Natural killer cell (primary cell): ENCODE results near the gene WHRN. TPM values are rescaled to one million over a fixed set of nuclear protein-coding genes. Genes with fewer than 3 reads are reported as not detected.

ENCODE experiments used
- ATAC-seq, 3 donors: fragments of 150-1000 bp in 2 of 3; fragments of 200-7000 bp in 1 of 3; cut with Tn5 transposase; 1 replicate in 1 of 3; 2 replicates in 2 of 3; pipeline ENCODE4 v1.10.0; 2021; ENCODE audit warnings: mild to moderate bottlenecking in 2 of 3, moderate library complexity in 2 of 3
- DNase-seq, 2 donors: peaks; one replicate each; pipeline versions ENCODE4 v3.0.0 to v3.0.0-alpha.2; 2013 to 2021; ENCODE audit warnings: mixed read lengths in 1 of 2
- H3K27ac ChIP-seq: one replicate; pipeline ENCODE4 v1.5.1; 2013; ENCODE audit warnings: mild to moderate bottlenecking, low read length
- H3K27me3 ChIP-seq: one replicate; pipeline ENCODE4 v1.6.1; 2013; ENCODE audit warnings: low read length; ENCODE audit not compliant: control insufficient read depth, insufficient read depth
- H3K36me3 ChIP-seq: one replicate; pipeline ENCODE4 v1.6.1; 2013; ENCODE audit warnings: low read length; ENCODE audit not compliant: control insufficient read depth, insufficient read depth
- H3K4me1 ChIP-seq: one replicate; pipeline ENCODE4 v1.6.1; 2013; ENCODE audit warnings: low read length; ENCODE audit not compliant: control insufficient read depth, insufficient read depth
- H3K4me3 ChIP-seq: one replicate; pipeline ENCODE4 v1.5.1; 2013; ENCODE audit warnings: low read length
- H3K9me3 ChIP-seq: one replicate; pipeline ENCODE4 v1.6.1; 2013; ENCODE audit warnings: low read length; ENCODE audit not compliant: control insufficient read depth, insufficient read depth
- H3K27ac Mint-ChIP-seq, 2 donors: one replicate each; pipeline ENCODE4 v1.8.0; 2022; ENCODE audit warnings: mild to moderate bottlenecking in 2 of 2, mixed read lengths in 2 of 2, moderate library complexity in 1 of 2
- H3K27me3 Mint-ChIP-seq, 2 donors: one replicate each; pipeline ENCODE4 v1.8.0; 2022; ENCODE audit warnings: low read depth in 2 of 2, mixed read lengths in 2 of 2
- H3K36me3 Mint-ChIP-seq: one replicate; pipeline ENCODE4 v1.8.0; 2022; ENCODE audit warnings: mixed read lengths
- H3K4me1 Mint-ChIP-seq, 2 donors: one replicate each; pipeline ENCODE4 v1.8.0; 2022; ENCODE audit warnings: mixed read lengths in 2 of 2
- H3K4me3 Mint-ChIP-seq: one replicate; pipeline ENCODE4 v1.8.0; 2022; ENCODE audit warnings: mild to moderate bottlenecking, moderate library complexity, mixed read lengths
- H3K9me3 Mint-ChIP-seq, 2 donors: one replicate each; pipeline ENCODE4 v1.8.0; 2022; ENCODE audit warnings: mixed read lengths in 2 of 2
- WGBS: methylation state at CpG from one replicate; pipeline ENCODE4 v1.1.7; 2013; ENCODE audit warnings: missing lambda C conversion rate; ENCODE audit not compliant: insufficient coverage; 5-methylcytosine and 5-hydroxymethylcytosine counted together
- intact Hi-C: fragments of 100-400 bp; cut with micrococcal nuclease; formaldehyde crosslinking; loops from one replicate; pipeline ENCODE4 v1.14.2; 2022
- total RNA-seq, 4 donors: library from RNA; stranded (reverse); fragments of 120-200 nt in 1 of 4; gene quantifications; one replicate each; pipeline versions ENCODE4 v1.2.3 to v1.2.4, GENCODE V29; 2013 to 2022
- TF ChIP-seq, protein P1 (sequence below): fragments of 200-600 bp; IDR thresholded peaks from one replicate; pipeline ENCODE4 v1.8.0; 2022; ENCODE audit warnings: antibody characterized with exemption

WHRN gene
- total RNA-seq, 3 donors from 2014 or later (not counting 1 experiment from before 2014, with no cell fraction given) = 29.8 to 90.6 (median 36.8) TPM

DNA sequence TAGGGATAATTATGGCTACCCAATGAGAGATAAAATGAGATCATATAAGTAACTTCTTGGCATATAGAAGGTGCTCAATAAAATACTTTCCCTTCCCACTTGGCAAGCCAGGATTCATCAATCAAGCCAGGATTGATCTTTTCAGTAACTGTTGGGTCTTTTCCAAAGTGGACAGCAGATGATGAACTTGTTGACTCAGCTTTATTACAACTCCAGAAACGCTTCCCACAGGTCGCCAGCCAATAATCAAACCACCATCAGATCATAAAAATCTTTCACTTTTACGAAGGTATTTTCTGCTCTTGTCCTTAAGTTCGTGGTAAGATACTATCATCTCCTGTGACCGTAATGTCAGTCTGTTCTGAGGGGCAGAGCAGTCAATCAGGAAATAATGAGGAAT, 39.8 kb upstream of the WHRN start:
- Histone ChIP-seq H3K9me3 (no peaks in the 10 kb centered on the region), H3K4me3 (no peak overlapping the region), H3K4me1 (no peaks in the 10 kb centered on the region), H3K36me3 (no peaks in the 10 kb centered on the region), H3K27ac (no peak overlapping the region), H3K27me3 (no peaks in the 10 kb centered on the region)
- no peaks in the 10 kb centered on the region for H3K36me3 Mint-ChIP-seq
- intact Hi-C loops = no loop called here
- no peak overlapping the region for H3K4me3 Mint-ChIP-seq
- peaks cover 9 to 38% of the 10 kb centered on the region in 2 donors for H3K27me3 Mint-ChIP-seq
- H3K4me1 Mint-ChIP-seq = no peaks in the 10 kb centered on the region
- DNase-seq = no peak
- no peaks in the 10 kb centered on the region for H3K9me3 Mint-ChIP-seq
- no peak for ATAC-seq
- 62% methylated on average over 5 of the region's 5 CpGs for WGBS
- no peak overlapping the region for H3K27ac Mint-ChIP-seq
- TF ChIP-seq, protein P1, sequence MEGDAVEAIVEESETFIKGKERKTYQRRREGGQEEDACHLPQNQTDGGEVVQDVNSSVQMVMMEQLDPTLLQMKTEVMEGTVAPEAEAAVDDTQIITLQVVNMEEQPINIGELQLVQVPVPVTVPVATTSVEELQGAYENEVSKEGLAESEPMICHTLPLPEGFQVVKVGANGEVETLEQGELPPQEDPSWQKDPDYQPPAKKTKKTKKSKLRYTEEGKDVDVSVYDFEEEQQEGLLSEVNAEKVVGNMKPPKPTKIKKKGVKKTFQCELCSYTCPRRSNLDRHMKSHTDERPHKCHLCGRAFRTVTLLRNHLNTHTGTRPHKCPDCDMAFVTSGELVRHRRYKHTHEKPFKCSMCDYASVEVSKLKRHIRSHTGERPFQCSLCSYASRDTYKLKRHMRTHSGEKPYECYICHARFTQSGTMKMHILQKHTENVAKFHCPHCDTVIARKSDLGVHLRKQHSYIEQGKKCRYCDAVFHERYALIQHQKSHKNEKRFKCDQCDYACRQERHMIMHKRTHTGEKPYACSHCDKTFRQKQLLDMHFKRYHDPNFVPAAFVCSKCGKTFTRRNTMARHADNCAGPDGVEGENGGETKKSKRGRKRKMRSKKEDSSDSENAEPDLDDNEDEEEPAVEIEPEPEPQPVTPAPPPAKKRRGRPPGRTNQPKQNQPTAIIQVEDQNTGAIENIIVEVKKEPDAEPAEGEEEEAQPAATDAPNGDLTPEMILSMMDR = no peak

DNA sequence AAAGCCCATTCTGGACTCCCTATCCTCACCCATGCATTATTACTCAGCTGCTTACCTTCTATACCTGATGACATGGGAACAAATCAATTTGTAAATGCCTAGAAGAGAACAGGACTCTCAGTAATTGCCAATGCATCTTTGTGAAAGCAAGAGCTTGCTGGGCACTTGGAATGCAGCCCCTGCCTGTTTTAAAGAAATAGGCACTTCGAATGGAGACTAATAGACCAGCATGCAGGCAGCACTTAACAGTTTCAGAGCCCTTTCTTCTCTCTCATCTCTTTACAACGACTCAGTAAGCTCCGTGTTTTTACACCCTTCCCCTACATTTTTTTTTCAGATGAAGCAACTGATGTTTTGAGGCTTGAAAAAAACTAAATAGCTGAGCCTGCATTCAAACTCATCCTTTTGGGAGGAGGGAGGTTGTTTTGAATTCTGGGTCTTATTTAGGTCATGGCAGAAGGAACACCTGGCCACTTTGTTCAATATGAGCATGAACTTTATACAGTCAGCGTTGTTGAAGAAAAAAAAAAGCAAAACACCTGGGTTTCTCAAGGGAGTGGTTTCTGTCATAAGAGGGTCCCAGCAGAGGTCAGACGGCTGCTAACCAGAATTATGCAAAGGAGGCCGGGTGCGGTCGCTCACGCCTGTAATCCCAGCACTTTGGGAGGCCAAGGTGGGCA, 34.6 kb upstream of the WHRN start:
- Histone ChIP-seq H3K36me3 (no peaks in the 10 kb centered on the region), H3K4me3 (no peak overlapping the region), H3K9me3 (no peaks in the 10 kb centered on the region), H3K4me1 (no peaks in the 10 kb centered on the region), H3K27me3 (no peaks in the 10 kb centered on the region), H3K27ac (no peak overlapping the region)
- H3K36me3 Mint-ChIP-seq = no peaks in the 10 kb centered on the region
- H3K9me3 Mint-ChIP-seq = no peaks in the 10 kb centered on the region
- H3K4me1 Mint-ChIP-seq = no peaks in the 10 kb centered on the region
- H3K27ac Mint-ChIP-seq = no peak overlapping the region
- intact Hi-C loops = no loop called here
- H3K4me3 Mint-ChIP-seq = no peak overlapping the region
- no peak for DNase-seq
- peaks cover 6 to 30% of the 10 kb centered on the region in 2 donors for H3K27me3 Mint-ChIP-seq
- TF ChIP-seq, protein P1 = no peak
- WGBS = 83% methylated on average over 7 of the region's 9 CpGs
- no peak for ATAC-seq

DNA sequence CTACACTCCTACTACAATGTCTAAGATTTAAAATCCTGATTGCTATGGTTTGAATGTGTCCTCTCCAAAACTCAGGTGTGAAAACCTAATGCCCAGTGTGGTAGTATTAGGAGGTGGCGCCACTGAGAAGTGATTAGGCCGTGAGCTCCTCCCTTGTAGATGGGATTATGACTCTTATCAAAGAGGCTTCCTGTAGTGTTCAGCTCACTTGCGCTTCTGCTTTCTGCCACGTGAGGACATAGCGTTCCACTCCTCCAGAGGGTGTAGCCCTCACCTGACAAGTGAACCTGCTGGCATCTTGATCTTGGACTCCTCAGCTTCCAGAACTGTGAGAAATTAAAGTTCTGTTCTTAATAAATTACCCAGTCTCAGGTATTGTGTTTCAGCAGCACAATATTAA, 33.0 kb upstream of the WHRN start:
- intact Hi-C loops = no loop called here
- Histone ChIP-seq H3K27me3 (no peaks in the 10 kb centered on the region), H3K4me3 (no peak overlapping the region), H3K4me1 (no peaks in the 10 kb centered on the region), H3K27ac (no peak overlapping the region), H3K9me3 (no peaks in the 10 kb centered on the region), H3K36me3 (no peaks in the 10 kb centered on the region)
- Mint-ChIP-seq H3K4me3 (no peak overlapping the region), H3K27me3 (peaks cover 6 to 28% of the 10 kb centered on the region in 2 donors), H3K36me3 (no peaks in the 10 kb centered on the region), H3K27ac (no peak overlapping the region), H3K4me1 (no peaks in the 10 kb centered on the region), H3K9me3 (no peaks in the 10 kb centered on the region)
- WGBS = 47% methylated on average over 5 of the region's 5 CpGs
- peak in 2 of 3 donors; percentile 39 to 60 for ATAC-seq
- TF ChIP-seq, protein P1 = no peak
- DNase-seq = peak in 1 of 2 donors; percentile 55
